Measurements from ENCODE around the gene NOC4L.
A peak's percentile ranks its signal among the peaks of the same experiment; 100 is the strongest.
"Not testable (repeated sequence)": the region's sequence is repeated elsewhere in the genome, so short reads cannot be mapped to it uniquely, and the experiment has no call there.

NOC4L gene

GRCh38 chr12:132144810-132145168 lies 532 bp downstream of the NOC4L start:
- no peak for DNase-seq

- no peak for DNase-seq
Observed at GRCh38 chr12:132145334-132145733, 1.1 kb downstream of the NOC4L start.

DNA sequence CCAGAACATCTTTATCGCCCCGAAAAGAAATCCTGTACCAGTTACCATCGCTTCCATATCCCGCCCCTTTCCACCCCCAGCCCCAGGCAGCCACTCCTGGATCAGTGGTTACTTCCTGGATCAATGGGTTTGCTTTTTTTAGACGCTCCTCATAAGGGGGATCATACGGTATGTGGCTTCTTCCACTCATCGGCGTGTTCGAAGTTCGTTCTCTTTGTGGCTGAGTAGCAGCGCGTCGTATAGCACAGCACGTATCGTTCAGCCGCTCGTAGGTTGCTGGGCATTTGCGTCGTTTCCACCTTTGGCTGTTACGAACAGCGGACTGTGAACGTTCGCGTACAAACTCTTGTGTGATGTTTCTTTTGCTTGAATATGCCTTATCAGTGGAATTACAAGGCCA lies 1.8 kb downstream of the NOC4L start:
- DNase-seq: no peak

DNA sequence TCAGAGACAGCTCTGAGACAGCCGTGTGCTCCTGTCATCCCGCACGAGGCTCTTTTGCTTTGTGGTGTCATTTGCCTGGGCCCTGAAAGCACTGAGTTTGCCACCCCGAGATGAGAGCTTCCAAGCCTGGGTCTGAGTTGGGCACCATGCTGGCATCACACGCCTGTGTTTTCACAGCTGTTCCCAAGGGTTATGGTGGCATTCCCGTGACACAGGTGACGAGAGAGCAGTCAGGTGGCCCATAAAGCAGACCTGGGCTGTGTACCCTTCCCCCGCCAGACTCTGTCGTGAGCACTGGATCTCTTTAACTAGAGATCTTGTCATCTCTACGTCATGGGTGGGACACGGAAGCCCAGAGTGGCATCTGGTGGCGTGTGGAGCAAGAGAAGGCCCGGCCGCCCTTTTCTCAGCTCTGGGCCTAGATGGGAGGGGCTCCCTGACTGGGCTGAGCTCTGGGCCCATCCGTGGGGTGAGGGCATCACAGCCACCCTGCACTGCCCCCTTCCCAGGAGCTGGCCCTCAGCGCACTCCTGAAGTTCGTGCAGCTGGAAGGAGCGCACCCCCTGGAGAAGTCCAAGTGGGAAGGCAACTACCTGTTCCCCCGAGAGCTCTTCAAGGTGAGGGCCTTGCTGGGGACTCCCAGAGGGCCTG lies 2.6 kb downstream of the NOC4L start:
- DNase-seq: no peak

GRCh38 chr12:132147423-132148367 lies 3.4 kb downstream of the NOC4L start:
- DNase-seq: no peak

DNA sequence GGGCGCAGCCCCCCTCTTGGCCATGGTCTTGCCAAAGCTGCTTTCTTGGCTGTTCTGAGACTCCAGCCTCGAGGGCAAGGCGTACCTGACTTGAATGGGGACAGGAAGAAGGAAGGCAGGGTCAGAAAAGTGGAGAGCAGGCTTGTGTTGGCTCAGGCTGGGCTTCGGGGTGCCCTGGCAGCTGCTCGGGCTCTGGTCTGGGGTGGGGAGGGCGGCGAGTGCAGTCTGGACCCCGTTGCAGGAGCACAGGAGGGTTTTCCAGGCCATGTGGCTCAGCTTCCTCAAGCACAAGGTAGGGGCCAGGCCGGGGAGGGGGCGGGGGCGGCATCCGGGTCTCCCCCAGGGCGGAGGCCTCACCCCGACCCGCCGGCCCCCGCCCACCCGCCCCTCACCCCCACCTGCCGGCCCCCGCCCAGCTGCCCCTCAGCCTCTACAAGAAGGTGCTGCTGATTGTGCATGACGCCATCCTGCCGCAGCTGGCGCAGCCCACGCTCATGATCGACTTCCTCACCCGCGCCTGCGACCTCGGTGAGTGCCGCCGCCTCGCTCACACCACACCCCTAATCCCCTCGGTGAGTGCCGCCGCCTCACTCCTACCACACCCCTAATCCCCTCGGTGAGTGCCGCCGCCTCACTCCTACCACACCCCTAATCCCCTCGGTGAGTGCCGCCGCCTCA lies 4.2 kb downstream of the NOC4L start:
- no peak for DNase-seq

GRCh38 chr12:132149526-132149925 lies 5.3 kb downstream of the NOC4L start:
- DNase-seq: not testable (repeated sequence)

- no peak for DNase-seq
Observed at GRCh38 chr12:132150780-132151144, 6.5 kb downstream of the NOC4L start.

DNA sequence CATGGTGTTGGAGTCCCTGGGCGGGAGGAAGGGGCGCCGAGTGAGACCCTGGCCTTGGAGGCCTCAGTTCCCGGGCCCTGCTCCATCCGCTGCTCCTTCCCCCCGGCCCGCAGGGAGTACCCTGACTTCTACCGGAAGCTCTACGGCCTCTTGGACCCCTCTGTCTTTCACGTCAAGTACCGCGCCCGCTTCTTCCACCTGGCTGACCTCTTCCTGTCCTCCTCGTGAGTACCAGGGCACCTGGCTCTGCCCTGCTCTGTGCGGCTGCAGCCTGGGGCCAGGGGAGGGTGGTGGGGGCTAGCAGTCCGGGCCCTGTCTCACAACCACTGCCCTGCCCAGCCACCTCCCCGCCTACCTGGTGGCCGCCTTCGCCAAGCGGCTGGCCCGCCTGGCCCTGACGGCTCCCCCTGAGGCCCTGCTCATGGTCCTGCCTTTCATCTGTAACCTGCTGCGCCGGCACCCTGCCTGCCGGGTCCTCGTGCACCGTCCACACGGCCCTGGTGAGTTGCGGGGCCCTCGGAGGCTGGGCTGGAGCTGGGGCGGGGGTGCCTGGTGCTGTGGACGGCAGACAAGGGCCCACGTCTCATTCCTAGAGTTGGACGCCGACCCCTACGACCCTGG lies 7.0 kb downstream of the NOC4L start:
- no peak for DNase-seq

DNA sequence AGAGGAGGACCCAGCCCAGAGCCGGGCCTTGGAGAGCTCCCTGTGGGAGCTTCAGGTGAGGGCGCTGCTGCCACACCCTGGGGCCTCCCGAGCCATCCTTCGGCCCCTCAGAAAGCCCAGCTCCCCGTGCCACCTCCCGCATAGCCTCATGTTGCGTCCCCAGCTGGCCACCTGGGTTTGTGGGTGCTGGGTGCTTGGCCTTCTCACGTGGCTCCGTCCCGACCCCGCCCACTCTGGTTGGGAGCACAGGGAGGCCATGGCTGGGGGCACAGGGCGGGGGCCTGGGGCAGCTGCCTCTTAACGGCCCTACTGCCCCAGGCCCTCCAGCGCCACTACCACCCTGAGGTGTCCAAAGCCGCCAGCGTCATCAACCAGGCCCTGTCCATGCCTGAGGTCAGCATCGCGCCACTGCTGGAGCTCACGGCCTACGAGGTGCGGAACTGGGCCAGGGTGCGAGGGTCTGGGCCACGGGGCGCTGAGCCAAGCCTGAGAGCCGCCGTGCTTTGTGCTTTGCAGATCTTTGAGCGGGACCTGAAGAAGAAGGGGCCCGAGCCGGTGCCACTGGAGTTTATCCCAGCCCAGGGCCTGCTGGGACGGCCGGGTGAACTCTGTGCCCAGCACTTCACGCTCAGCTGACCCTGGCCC lies 7.6 kb downstream of the NOC4L start:
- no peak for DNase-seq

DNA sequence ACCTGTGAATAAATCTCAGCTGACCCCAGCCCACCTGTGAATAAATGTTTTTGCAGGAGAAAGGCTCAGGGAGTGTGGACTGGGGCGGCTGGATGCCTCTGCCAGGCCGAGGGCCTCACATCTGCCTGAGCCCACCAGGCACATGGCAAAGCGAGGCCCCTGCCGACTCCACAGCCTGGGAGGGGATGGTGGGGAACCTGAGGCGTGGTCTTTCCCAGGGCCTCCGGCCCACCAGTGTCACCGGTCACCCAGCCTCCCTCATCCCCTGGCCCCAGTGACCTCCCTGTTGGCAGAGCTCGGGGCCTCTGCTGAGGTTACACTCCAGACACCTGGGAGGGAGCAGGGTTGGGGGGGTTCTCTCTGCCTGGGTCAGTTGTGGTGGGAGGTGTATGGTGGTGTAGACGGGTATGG lies 8.2 kb downstream of the NOC4L start:
- no peak for DNase-seq

DNA sequence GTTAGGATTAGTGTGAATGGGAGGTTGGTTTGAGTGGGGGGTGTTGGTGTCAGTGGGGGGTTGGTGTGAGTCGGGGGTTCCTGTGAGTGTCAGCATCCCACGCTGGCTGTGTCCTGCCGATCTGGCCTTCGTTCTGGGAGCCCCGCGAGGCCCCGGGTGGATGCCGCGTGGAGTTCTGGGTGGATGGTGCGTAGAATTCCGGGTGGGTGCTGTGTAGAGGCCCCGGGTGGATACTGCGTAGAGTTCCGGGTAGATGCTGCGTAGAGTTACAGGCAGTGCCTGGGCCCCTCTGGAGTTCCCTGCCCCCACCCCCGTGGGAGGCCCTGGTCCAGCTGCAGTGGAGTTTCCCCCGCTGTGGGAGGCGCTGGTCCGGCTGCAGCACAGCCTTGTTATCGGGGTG lies 8.7 kb downstream of the NOC4L start:
- no peak for DNase-seq

- peak; percentile 53 for DNase-seq
Observed at GRCh38 chr12:132153501-132154340, 9.5 kb downstream of the NOC4L start.

DNA sequence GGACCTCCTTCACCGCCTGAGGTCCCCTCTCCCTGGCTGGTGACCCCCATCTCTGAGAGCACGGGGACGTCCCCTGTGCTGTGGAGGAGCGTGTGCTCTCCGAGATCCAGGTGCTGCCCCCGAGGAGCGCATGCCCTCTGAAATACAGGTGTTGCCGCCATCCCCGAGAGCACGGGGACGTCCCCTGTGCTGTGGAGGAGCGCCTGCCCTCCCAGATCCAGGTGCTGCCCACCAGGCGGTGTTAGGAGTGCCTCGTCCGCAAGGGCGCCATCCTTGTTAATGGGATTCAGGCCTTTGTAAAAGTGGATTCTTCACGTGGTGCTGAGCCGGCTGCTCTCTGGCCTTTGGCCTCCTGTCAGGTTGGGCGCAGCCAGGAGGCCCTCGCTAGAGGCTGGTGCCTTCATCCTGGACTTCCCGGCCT lies 10.1 kb downstream of the NOC4L start:
- no peak for DNase-seq

GRCh38 chr12:132154941-132155770 lies 10.9 kb downstream of the NOC4L start:
- DNase-seq: no peak

DNA sequence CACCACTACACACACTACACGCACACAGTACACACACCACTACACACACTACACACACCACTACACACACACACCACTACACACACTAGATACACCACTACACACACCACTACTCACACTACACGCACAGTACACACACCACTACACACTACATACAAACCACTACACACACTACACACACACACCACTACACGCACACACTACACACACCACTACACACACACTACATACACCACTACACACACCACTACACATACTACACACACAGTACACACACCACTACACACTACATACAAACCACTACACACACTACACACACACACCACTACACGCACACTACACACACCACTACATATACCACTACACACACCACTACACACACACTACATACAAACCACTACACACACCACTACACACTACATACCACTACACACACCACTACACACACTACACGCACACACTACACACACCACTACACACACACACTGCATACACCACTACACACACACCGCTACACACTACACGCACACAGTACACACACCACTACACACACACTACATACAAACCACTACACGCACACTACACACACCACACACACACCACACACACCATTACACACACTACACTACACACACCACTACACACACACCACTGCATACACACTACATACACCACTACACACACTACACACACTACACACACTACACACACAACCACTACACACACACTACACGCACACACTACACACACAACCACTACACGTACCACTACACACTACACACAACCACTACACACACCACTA lies 11.7 kb downstream of the NOC4L start:
- no peak for DNase-seq

GRCh38 chr12:132156573-132157325 lies 12.5 kb downstream of the NOC4L start:
- no peak for DNase-seq

- DNase-seq: no peak
Observed at GRCh38 chr12:132157733-132158409, 13.6 kb downstream of the NOC4L start.
